Caco-2 (cell line): Measurements from ENCODE around the gene BLTP3A. TPM values are rescaled to one million over a fixed set of nuclear protein-coding genes. Genes with fewer than 3 reads are reported as not detected.
A peak's percentile ranks its signal among the peaks of the same experiment; 100 is the strongest.
"Not testable (repeated sequence)": the region's sequence is repeated elsewhere in the genome, so short reads cannot be mapped to it uniquely, and the experiment has no call there.

Experiments
- BruUV-seq: library from RNA; stranded (reverse); fragments of 400-500 nt; replicated peaks from 2 replicates; lab custom pipeline; 2021; lab: Mats Ljungman, UMichigan
- CTCF ChIA-PET: fragments of 300-600 bp; sonication (Branson Sonifier 250); formaldehyde crosslinking; loops from one replicate; lab custom pipeline; 2022; ENCODE audit warnings: antibody characterized with exemption; lab: Charles Lee
- POLR2A ChIA-PET: fragments of 300-600 bp; sonication (Branson Sonifier 250); formaldehyde crosslinking; loops from one replicate; lab custom pipeline; 2022; ENCODE audit warnings: antibody characterized with exemption; lab: Charles Lee
- DNase-seq, 2 experiments: peaks; one replicate each; pipeline versions ENCODE4 v3.0.0 to v3.0.0-alpha.2; 2020 to 2022
- H3K27me3 ChIP-seq: replicated peaks from 2 replicates; pipeline ENCODE4 v1.6.0; 2011; ENCODE audit warnings: low read length; ENCODE audit not compliant: control insufficient read depth, insufficient read depth
- H3K36me3 ChIP-seq: 2 replicates; pipeline ENCODE4 v1.5.1; 2011; ENCODE audit warnings: low read length; ENCODE audit not compliant: control insufficient read depth, insufficient read depth
- H3K4me1 ChIP-seq: fragments of 250-450 bp; sonication (Bioruptor Pico); 2 replicates; pipeline ENCODE4 v1.5.1; 2020; ENCODE audit warnings: mild to moderate bottlenecking
- H3K4me3 ChIP-seq: 2 replicates; pipeline ENCODE4 v1.5.1; 2011; ENCODE audit warnings: low read depth, mild to moderate bottlenecking, control low read depth, low read length
- H3K9me3 ChIP-seq: fragments of 250-450 bp; sonication (Bioruptor Pico); 2 replicates; pipeline ENCODE4 v1.5.1; 2020; ENCODE audit warnings: mild to moderate bottlenecking, moderate library complexity
- H3K27ac Mint-ChIP-seq: one replicate; pipeline ENCODE4 v1.8.0; 2022; ENCODE audit warnings: mixed read lengths; ENCODE audit not compliant: unreplicated experiment
- H3K27me3 Mint-ChIP-seq: one replicate; pipeline ENCODE4 v1.8.0; 2022; ENCODE audit warnings: mixed read lengths; ENCODE audit not compliant: insufficient read depth, unreplicated experiment
- H3K36me3 Mint-ChIP-seq: one replicate; pipeline ENCODE4 v1.8.0; 2022; ENCODE audit warnings: mild to moderate bottlenecking, mixed read lengths; ENCODE audit not compliant: insufficient read depth, unreplicated experiment
- H3K4me1 Mint-ChIP-seq: one replicate; pipeline ENCODE4 v1.8.0; 2022; ENCODE audit warnings: low read depth, mixed read lengths; ENCODE audit not compliant: unreplicated experiment
- H3K4me3 Mint-ChIP-seq: one replicate; pipeline ENCODE4 v1.8.0; 2022; ENCODE audit warnings: mild to moderate bottlenecking, moderate library complexity, mixed read lengths; ENCODE audit not compliant: unreplicated experiment
- H3K9me3 Mint-ChIP-seq: one replicate; pipeline ENCODE4 v1.8.0; 2022; ENCODE audit warnings: mixed read lengths; ENCODE audit not compliant: unreplicated experiment
- intact Hi-C: fragments of 100-400 bp; cut with micrococcal nuclease; formaldehyde crosslinking; loops from one replicate; pipeline ENCODE4 v1.10.0; 2022; ENCODE audit not compliant: unreplicated experiment
- total RNA-seq: library from RNA; stranded (reverse); gene quantifications from 2 replicates; pipeline ENCODE4 v1.2.3, GENCODE V29; 2022
- TF ChIP-seq, protein P1 (sequence below), 2 experiments: fragments of 200-600 bp in 1 of 2; IDR thresholded peaks; 1 replicate in 1 of 2; 2 replicates in 1 of 2; pipeline versions ENCODE4 v1.5.1 to v1.8.0; 2011 to 2022; ENCODE audit warnings: antibody characterized with exemption in 1 of 2, control low read depth in 1 of 2, inconsistent platforms in 1 of 2, low read depth in 1 of 2, low read length in 1 of 2, mild to moderate bottlenecking in 1 of 2, moderate library complexity in 1 of 2; ENCODE audit not compliant: insufficient read depth in 1 of 2, severe bottlenecking in 1 of 2, unreplicated experiment in 1 of 2

The BLTP3A gene
- total RNA-seq, 1 experiment from 2014 or later, result 41.6 TPM

DNA sequence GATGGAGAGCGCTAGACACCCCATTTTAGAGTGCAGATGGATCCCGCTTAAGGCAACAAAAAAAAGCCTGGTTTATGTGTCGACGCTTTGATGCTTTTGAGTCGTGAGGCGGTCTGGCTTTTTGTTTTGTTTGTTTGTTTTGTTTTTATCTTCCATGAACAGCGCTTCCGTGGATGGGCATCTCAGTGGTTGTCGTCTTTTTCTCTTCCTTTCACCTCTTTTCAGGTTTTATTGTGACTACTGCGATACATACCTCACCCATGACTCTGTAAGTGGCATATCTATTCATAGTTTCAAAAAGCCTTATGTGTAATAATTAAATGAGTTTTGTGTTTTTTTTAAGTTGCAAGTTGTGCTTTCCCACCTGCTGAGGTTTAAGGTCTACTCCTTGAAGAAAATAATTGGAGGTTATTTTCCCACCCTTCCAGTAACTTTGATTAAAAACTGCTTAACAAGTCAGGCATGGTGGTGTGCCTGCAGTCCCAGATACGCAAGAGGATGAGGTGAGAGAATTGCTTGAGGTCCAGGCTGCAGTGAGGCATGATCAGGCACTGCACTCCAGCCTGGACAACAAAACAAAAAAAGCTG is 34.1 kb upstream of the BLTP3A start:
- no peaks in the 10 kb centered on the region for H3K27me3 ChIP-seq
- Mint-ChIP-seq H3K36me3 (peaks cover 22% of the 10 kb centered on the region), H3K9me3 (no peaks in the 10 kb centered on the region), H3K4me1 (peaks cover 7% of the 10 kb centered on the region), H3K4me3 (no peak overlapping the region), H3K27ac (no peak overlapping the region), H3K27me3 (no peaks in the 10 kb centered on the region)
- ChIA-PET CTCF (interaction anchor here (0.6 to 1.2 kb wide), 3 partner anchors 12 to 100 kb away, joined by 3 to 8 read pairs (median 3); no protein-coding TSS in a partner anchor), POLR2A (interaction anchor here (0.5 to 1.7 kb wide), 7 partner anchors 12 to 137 kb away, joined by 3 to 12 read pairs (median 5); partner anchors contain the start of genes BLTP3A and TAF11)
- intact Hi-C loops, result loop anchor here (2.0 to 5.0 kb wide), 2 partner anchors 35 kb away; partner anchors contain the start of gene BLTP3A
- H3K36me3 ChIP-seq, result peaks cover 1% of the 10 kb centered on the region; the same call in 1 of the 2 replicates
- H3K9me3 ChIP-seq, result no peaks in the 10 kb centered on the region
- H3K4me1 ChIP-seq, result peaks cover 5% of the 10 kb centered on the region; the same call in 1 of the 2 replicates
- BruUV-seq, result TSS peak; percentile 87
- peak overlapping the region; percentile 91 for H3K4me3 ChIP-seq
- no peak for DNase-seq
- TF ChIP-seq, protein P1, sequence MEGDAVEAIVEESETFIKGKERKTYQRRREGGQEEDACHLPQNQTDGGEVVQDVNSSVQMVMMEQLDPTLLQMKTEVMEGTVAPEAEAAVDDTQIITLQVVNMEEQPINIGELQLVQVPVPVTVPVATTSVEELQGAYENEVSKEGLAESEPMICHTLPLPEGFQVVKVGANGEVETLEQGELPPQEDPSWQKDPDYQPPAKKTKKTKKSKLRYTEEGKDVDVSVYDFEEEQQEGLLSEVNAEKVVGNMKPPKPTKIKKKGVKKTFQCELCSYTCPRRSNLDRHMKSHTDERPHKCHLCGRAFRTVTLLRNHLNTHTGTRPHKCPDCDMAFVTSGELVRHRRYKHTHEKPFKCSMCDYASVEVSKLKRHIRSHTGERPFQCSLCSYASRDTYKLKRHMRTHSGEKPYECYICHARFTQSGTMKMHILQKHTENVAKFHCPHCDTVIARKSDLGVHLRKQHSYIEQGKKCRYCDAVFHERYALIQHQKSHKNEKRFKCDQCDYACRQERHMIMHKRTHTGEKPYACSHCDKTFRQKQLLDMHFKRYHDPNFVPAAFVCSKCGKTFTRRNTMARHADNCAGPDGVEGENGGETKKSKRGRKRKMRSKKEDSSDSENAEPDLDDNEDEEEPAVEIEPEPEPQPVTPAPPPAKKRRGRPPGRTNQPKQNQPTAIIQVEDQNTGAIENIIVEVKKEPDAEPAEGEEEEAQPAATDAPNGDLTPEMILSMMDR (IDR thresholded peaks at IDR 0.05; ENCODE audit: insufficient read depth in 1 of 2, low read depth in 1 of 2, low read length in 1 of 2, severe bottlenecking in 1 of 2, unreplicated experiment in 1 of 2), result no peak

DNA sequence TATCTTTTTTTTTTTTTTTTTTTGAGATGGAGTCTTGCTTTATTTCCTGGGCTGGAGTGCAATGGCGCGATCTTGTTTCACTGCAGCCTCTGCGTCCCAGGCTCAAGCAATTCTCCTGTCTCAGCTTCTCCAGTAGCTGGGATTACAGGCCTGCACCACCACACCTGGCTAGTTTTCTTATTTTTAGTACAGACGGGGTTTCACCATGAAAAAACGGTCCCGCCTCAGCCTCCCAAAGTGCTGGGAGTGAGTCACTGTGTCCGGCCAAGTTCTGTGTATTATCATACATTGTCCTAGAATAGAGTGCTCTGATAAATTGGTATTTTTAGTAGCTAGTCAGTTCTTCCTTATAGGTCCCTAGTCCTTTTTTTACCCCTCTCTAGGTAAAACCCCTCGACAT is 31.8 kb upstream of the BLTP3A start:
- Histone ChIP-seq H3K36me3 (peaks cover 1% of the 10 kb centered on the region; the same call in 1 of the 2 replicates), H3K9me3 (no peaks in the 10 kb centered on the region), H3K4me1 (peaks cover 5% of the 10 kb centered on the region; the same call in 1 of the 2 replicates), H3K4me3 (no peak overlapping the region), H3K27me3 (no peaks in the 10 kb centered on the region)
- TF ChIP-seq, protein P1 (IDR thresholded peaks at IDR 0.05; ENCODE audit: insufficient read depth in 1 of 2, low read depth in 1 of 2, low read length in 1 of 2, severe bottlenecking in 1 of 2, unreplicated experiment in 1 of 2), result no peak
- no peaks in the 10 kb centered on the region for H3K27me3 Mint-ChIP-seq
- ChIA-PET POLR2A (no interaction called here), CTCF (no interaction called here)
- no TSS peak for BruUV-seq
- H3K36me3 Mint-ChIP-seq, result peaks cover 42% of the 10 kb centered on the region
- no peak overlapping the region for H3K4me3 Mint-ChIP-seq
- peaks cover 7% of the 10 kb centered on the region for H3K4me1 Mint-ChIP-seq
- DNase-seq, result no peak
- H3K9me3 Mint-ChIP-seq, result no peaks in the 10 kb centered on the region
- H3K27ac Mint-ChIP-seq, result no peak overlapping the region
- intact Hi-C loops, result no loop called here

DNA sequence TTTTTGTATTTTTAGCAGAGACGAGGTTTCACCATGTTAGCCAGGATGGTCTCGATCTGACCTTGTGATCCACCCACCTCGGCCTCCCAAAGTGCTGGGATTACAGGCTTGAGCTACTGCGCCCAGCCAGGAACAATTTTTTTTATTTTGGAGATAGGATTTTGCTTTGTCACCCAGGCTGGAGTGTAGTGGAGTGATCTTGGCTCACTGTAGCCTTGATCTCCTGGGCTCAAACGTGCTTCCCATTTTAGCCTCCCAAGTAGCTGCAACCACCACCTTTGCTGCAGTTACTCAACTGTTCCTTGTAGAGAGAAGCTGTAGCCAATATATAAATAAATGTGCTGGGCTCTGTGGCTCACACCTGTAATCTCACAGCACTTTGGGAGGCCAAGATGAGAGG is 30.2 kb upstream of the BLTP3A start:
- H3K27me3 Mint-ChIP-seq, H3K27ac Mint-ChIP-seq, BruUV-seq, POLR2A ChIA-PET, H3K4me1 Mint-ChIP-seq, H3K4me3 ChIP-seq, H3K4me1 ChIP-seq, H3K36me3 ChIP-seq, intact Hi-C loops, CTCF ChIA-PET, DNase-seq, H3K4me3 Mint-ChIP-seq, H3K27me3 ChIP-seq, H3K9me3 ChIP-seq, H3K9me3 Mint-ChIP-seq: not testable (repeated sequence)
- peaks cover 57% of the 10 kb centered on the region for H3K36me3 Mint-ChIP-seq
